Measurements from ENCODE around the gene PTPRE.

DNA sequence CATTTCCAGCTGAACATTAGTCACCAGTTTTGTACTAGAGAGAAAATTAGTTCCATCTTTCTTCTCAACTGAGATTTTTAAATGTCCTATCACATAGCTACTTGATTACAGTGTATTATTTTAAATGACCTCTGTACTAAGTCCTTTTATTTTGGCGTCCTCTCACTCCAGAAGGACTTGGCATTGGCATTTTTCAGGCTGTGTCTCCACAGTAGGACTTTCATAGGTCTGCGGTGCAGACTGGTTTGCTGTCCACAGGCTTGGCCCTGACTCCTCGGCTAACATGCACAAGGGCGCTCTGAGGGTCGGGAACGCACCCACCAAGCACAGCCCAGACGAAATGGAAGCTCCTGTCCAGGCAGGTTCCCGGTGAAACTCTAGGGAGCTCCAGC, 6.5 kb downstream of the PTPRE start:
- TF ChIP-seq, protein P1, sequence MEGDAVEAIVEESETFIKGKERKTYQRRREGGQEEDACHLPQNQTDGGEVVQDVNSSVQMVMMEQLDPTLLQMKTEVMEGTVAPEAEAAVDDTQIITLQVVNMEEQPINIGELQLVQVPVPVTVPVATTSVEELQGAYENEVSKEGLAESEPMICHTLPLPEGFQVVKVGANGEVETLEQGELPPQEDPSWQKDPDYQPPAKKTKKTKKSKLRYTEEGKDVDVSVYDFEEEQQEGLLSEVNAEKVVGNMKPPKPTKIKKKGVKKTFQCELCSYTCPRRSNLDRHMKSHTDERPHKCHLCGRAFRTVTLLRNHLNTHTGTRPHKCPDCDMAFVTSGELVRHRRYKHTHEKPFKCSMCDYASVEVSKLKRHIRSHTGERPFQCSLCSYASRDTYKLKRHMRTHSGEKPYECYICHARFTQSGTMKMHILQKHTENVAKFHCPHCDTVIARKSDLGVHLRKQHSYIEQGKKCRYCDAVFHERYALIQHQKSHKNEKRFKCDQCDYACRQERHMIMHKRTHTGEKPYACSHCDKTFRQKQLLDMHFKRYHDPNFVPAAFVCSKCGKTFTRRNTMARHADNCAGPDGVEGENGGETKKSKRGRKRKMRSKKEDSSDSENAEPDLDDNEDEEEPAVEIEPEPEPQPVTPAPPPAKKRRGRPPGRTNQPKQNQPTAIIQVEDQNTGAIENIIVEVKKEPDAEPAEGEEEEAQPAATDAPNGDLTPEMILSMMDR (conservative IDR thresholded peaks at IDR 0.05; ENCODE audit: low read depth, low read length), result no peak
- TF ChIP-seq RCOR1 (IDR thresholded peaks at IDR 0.05; ENCODE audit: insufficient replicate concordance, low read length) (no peak), NFE2L2 (IDR thresholded peaks at IDR 0.05; ENCODE audit: low read depth, low read length) (no peak), POLR2A (IDR thresholded peaks at IDR 0.05; ENCODE audit: low read depth, low read length) (no peak), MXI1 (IDR thresholded peaks at IDR 0.05; ENCODE audit: borderline replicate concordance, low read depth, low read length) (no peak), RAD21 (IDR thresholded peaks at IDR 0.05; ENCODE audit: low read length) (no peak), RFX5 (IDR thresholded peaks at IDR 0.05; ENCODE audit: low read depth, low read length) (no peak), MAFK (IDR thresholded peaks at IDR 0.05; ENCODE audit: low read depth, low read length) (no peak)
- TF ChIP-seq, protein P2, sequence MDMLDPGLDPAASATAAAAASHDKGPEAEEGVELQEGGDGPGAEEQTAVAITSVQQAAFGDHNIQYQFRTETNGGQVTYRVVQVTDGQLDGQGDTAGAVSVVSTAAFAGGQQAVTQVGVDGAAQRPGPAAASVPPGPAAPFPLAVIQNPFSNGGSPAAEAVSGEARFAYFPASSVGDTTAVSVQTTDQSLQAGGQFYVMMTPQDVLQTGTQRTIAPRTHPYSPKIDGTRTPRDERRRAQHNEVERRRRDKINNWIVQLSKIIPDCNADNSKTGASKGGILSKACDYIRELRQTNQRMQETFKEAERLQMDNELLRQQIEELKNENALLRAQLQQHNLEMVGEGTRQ (IDR thresholded peaks at IDR 0.05; ENCODE audit: low read depth, low read length), result no peak
